Neutrophil (primary cell): ENCODE data around the gene RBM46.

Experiments used
- H3K27ac ChIP-seq: fragments of 200-600 bp; sonication (generic); 2 replicates; pipeline ENCODE4 v1.5.1; 2016; ENCODE audit warnings: mild to moderate bottlenecking, moderate library complexity
- H3K27me3 ChIP-seq: fragments of 200-600 bp; sonication (generic); 2 replicates; pipeline ENCODE4 v1.6.0; 2016; ENCODE audit warnings: mild to moderate bottlenecking
- H3K36me3 ChIP-seq: fragments of 200-600 bp; sonication (generic); 2 replicates; pipeline ENCODE4 v1.5.1; 2017
- H3K4me1 ChIP-seq, 2 experiments: fragments of 200-600 bp in 1 of 2; sonication (generic) in 1 of 2; 1 replicate in 1 of 2; 2 replicates in 1 of 2; pipeline versions ENCODE4 v1.5.1 to v1.6.1; 2013 to 2016; ENCODE audit warnings: low read depth in 1 of 2, low read length in 1 of 2, mild to moderate bottlenecking in 1 of 2, moderate library complexity in 1 of 2; ENCODE audit not compliant: control insufficient read depth in 1 of 2, insufficient read depth in 1 of 2
- H3K4me3 ChIP-seq, 2 experiments: fragments of 200-600 bp in 1 of 2; sonication (generic) in 1 of 2; 1 replicate in 1 of 2; 2 replicates in 1 of 2; pipeline ENCODE4 v1.5.1; 2013 to 2016; ENCODE audit warnings: low read depth in 1 of 2, low read length in 1 of 2, mild to moderate bottlenecking in 1 of 2, moderate library complexity in 1 of 2
- H3K9me3 ChIP-seq: fragments of 200-600 bp; sonication (generic); 2 replicates; pipeline ENCODE4 v1.5.1; 2016
- CTCF ChIP-seq: fragments of 200-600 bp; sonication (generic); IDR thresholded peaks from 2 replicates; pipeline ENCODE4 v1.5.1; 2016; ENCODE audit warnings: antibody characterized with exemption

RBM46 gene

GRCh38 chr4:154781126-154781982, at the start of gene RBM46:
Gene RBM46, plus strand, starts transcription at chr4:154781272. Its CDS starts 15,481 bp downstream, at chr4:154796753.
- Histone ChIP-seq H3K36me3 (no peaks in the 10 kb centered on the region), H3K4me3 (no peak within 1 kb of the TSS), H3K27me3 (peaks cover 35% of the 10 kb centered on the region), H3K9me3 (no peaks in the 10 kb centered on the region), H3K27ac (no peak within 1 kb of the TSS), H3K4me1 (no peaks in the 10 kb centered on the region)
- no peak for TF ChIP-seq CTCF

GRCh38 chr4:154731756-154732155, 49.3 kb upstream of the RBM46 start:
- H3K4me1 ChIP-seq: no peaks in the 10 kb centered on the region
- H3K27me3 ChIP-seq: no peaks in the 10 kb centered on the region
- no peaks in the 10 kb centered on the region for H3K36me3 ChIP-seq
- H3K27ac ChIP-seq: no peak overlapping the region
- no peaks in the 10 kb centered on the region for H3K9me3 ChIP-seq
- no peak for TF ChIP-seq CTCF
- no peak overlapping the region for H3K4me3 ChIP-seq

GRCh38 chr4:154732669-154733068, 48.4 kb upstream of the RBM46 start:
- no peak for TF ChIP-seq CTCF
- H3K9me3 ChIP-seq: no peaks in the 10 kb centered on the region
- no peaks in the 10 kb centered on the region for H3K36me3 ChIP-seq
- H3K4me1 ChIP-seq: no peaks in the 10 kb centered on the region
- H3K27ac ChIP-seq: no peak overlapping the region
- H3K4me3 ChIP-seq: no peak overlapping the region
- H3K27me3 ChIP-seq: peaks cover 1% of the 10 kb centered on the region

- Histone ChIP-seq H3K36me3 (no peaks in the 10 kb centered on the region), H3K27ac (no peak overlapping the region), H3K4me3 (no peak overlapping the region), H3K4me1 (no peaks in the 10 kb centered on the region), H3K27me3 (peaks cover 39% of the 10 kb centered on the region), H3K9me3 (no peaks in the 10 kb centered on the region)
- no peak for TF ChIP-seq CTCF
Observed at GRCh38 chr4:154736770-154737169, 44.3 kb upstream of the RBM46 start.

GRCh38 chr4:154738426-154738825, 42.6 kb upstream of the RBM46 start:
- H3K27me3 ChIP-seq: peaks cover 56% of the 10 kb centered on the region
- no peak for TF ChIP-seq CTCF
- no peak overlapping the region for H3K4me3 ChIP-seq
- H3K27ac ChIP-seq: no peak overlapping the region
- H3K36me3 ChIP-seq: no peaks in the 10 kb centered on the region
- no peaks in the 10 kb centered on the region for H3K9me3 ChIP-seq
- H3K4me1 ChIP-seq: no peaks in the 10 kb centered on the region
